ENCODE results near the gene RIPOR3.

Gene RIPOR3

GRCh38 chr20:50731930-50732690 is 40.8 kb upstream of the RIPOR3 start:
- no peak for DNase-seq (ENCODE audit: low spot score)
- in situ Hi-C loops (cut with MboI; ENCODE audit: low sequenced_read_pairs, unreplicated experiment) = no loop called here
- TF ChIP-seq CTCF (IDR thresholded peaks at IDR 0.05; ENCODE audit: borderline replicate concordance, control extremely low read depth, extremely low read depth, insufficient read depth, missing control alignments) = no peak

- in situ Hi-C loops (cut with MboI; ENCODE audit: low sequenced_read_pairs, unreplicated experiment) = no loop called here
- DNase-seq (ENCODE audit: low spot score) = peak; percentile 100
- no peak for TF ChIP-seq CTCF (IDR thresholded peaks at IDR 0.05; ENCODE audit: borderline replicate concordance, control extremely low read depth, extremely low read depth, insufficient read depth, missing control alignments)
These were observed 40.0 kb upstream of the RIPOR3 start, which contains the start of gene PARD6B for GRCh38 chr20:50731055-50731929. TSS of gene PARD6B (plus strand) at chr20:50731580. CDS start at chr20:50731787, 207 bp downstream.

- DNase-seq (ENCODE audit: low spot score) = no peak
- no peak for TF ChIP-seq CTCF (IDR thresholded peaks at IDR 0.05; ENCODE audit: borderline replicate concordance, control extremely low read depth, extremely low read depth, insufficient read depth, missing control alignments)
- in situ Hi-C loops (cut with MboI; ENCODE audit: low sequenced_read_pairs, unreplicated experiment) = no loop called here
These were observed 39.4 kb upstream of the RIPOR3 start for GRCh38 chr20:50730765-50731054.

GRCh38 chr20:50729901-50730764 is 38.8 kb upstream of the RIPOR3 start:
- in situ Hi-C loops (cut with MboI; ENCODE audit: low sequenced_read_pairs, unreplicated experiment) = no loop called here
- no peak for DNase-seq (ENCODE audit: low spot score)
- no peak for TF ChIP-seq CTCF (IDR thresholded peaks at IDR 0.05; ENCODE audit: borderline replicate concordance, control extremely low read depth, extremely low read depth, insufficient read depth, missing control alignments)

GRCh38 chr20:50728981-50729874 is 37.9 kb upstream of the RIPOR3 start:
- in situ Hi-C loops (cut with MboI; ENCODE audit: low sequenced_read_pairs, unreplicated experiment) = no loop called here
- TF ChIP-seq CTCF (IDR thresholded peaks at IDR 0.05; ENCODE audit: borderline replicate concordance, control extremely low read depth, extremely low read depth, insufficient read depth, missing control alignments) = no peak
- no peak for DNase-seq (ENCODE audit: low spot score)
